ENCODE results near the gene TMOD1. TPM values are rescaled to one million over a fixed set of nuclear protein-coding genes. Genes with fewer than 3 reads are reported as not detected.

TMOD1 gene
- total RNA-seq, 2 donors from 2014 or later = 7.0 to 8.0 TPM

GRCh38 chr9:97475059-97475458 is 26.4 kb upstream of the TMOD1 start:
- H3K27me3 ChIP-seq (replicated peaks; ENCODE audit: insufficient read depth) = no peaks in the 10 kb centered on the region
- H3K4me1 ChIP-seq (replicated peaks) = no peaks in the 10 kb centered on the region
- no peak for TF ChIP-seq CTCF (IDR thresholded peaks at IDR 0.05)
- TF ChIP-seq POLR2AphosphoS5 (IDR thresholded peaks at IDR 0.05) = peak; percentile 8
- DNase-seq (ENCODE audit: low spot score) = no peak
- intact Hi-C loops (cut with DNase I) = no loop called here
- WGBS = 76% methylated on average over 2 of the region's 2 CpGs
- no peak overlapping the region for H3K4me3 ChIP-seq
- H3K9me3 ChIP-seq = no peaks in the 10 kb centered on the region
- no peak overlapping the region for H3K27ac ChIP-seq
- no peaks in the 10 kb centered on the region for H3K36me3 ChIP-seq

- Histone ChIP-seq H3K4me3 (no peak overlapping the region), H3K36me3 (no peaks in the 10 kb centered on the region), H3K27me3 (replicated peaks; ENCODE audit: insufficient read depth) (no peaks in the 10 kb centered on the region), H3K9me3 (no peaks in the 10 kb centered on the region), H3K27ac (no peak overlapping the region), H3K4me1 (replicated peaks) (no peaks in the 10 kb centered on the region)
- intact Hi-C loops (cut with DNase I) = no loop called here
- DNase-seq (ENCODE audit: low spot score) = no peak
- TF ChIP-seq CTCF (IDR thresholded peaks at IDR 0.05) = no peak
- TF ChIP-seq POLR2AphosphoS5 (IDR thresholded peaks at IDR 0.05) = peak; percentile 24
- 29% methylated on average over 3 of the region's 3 CpGs for WGBS
Observed at GRCh38 chr9:97478301-97478981, 23.0 kb upstream of the TMOD1 start.

GRCh38 chr9:97479496-97480159 is 21.8 kb upstream of the TMOD1 start:
- WGBS = 77% methylated on average over 5 of the region's 5 CpGs
- Histone ChIP-seq H3K36me3 (no peaks in the 10 kb centered on the region), H3K4me1 (replicated peaks) (no peaks in the 10 kb centered on the region), H3K4me3 (no peak overlapping the region), H3K27ac (no peak overlapping the region), H3K27me3 (replicated peaks; ENCODE audit: insufficient read depth) (no peaks in the 10 kb centered on the region), H3K9me3 (no peaks in the 10 kb centered on the region)
- no peak for TF ChIP-seq POLR2A (IDR thresholded peaks at IDR 0.05)
- no peak for TF ChIP-seq CTCF (IDR thresholded peaks at IDR 0.05)
- TF ChIP-seq POLR2AphosphoS5 (IDR thresholded peaks at IDR 0.05) = no peak
- intact Hi-C loops (cut with DNase I) = no loop called here
- no peak for DNase-seq (ENCODE audit: low spot score)

GRCh38 chr9:97480174-97480573 is 21.3 kb upstream of the TMOD1 start:
- intact Hi-C loops (cut with DNase I) = no loop called here
- no peak for TF ChIP-seq POLR2AphosphoS5 (IDR thresholded peaks at IDR 0.05)
- TF ChIP-seq CTCF (IDR thresholded peaks at IDR 0.05) = no peak
- WGBS = 48% methylated on average over 1 of the region's 1 CpG

GRCh38 chr9:97480749-97481148 is 20.7 kb upstream of the TMOD1 start:
- intact Hi-C loops (cut with DNase I) = no loop called here
- Histone ChIP-seq H3K27ac (no peak overlapping the region), H3K27me3 (replicated peaks; ENCODE audit: insufficient read depth) (no peaks in the 10 kb centered on the region), H3K4me1 (replicated peaks) (no peaks in the 10 kb centered on the region), H3K36me3 (no peaks in the 10 kb centered on the region), H3K9me3 (no peaks in the 10 kb centered on the region), H3K4me3 (no peak overlapping the region)
- TF ChIP-seq POLR2A (IDR thresholded peaks at IDR 0.05) (no peak), CTCF (IDR thresholded peaks at IDR 0.05) (no peak), POLR2AphosphoS5 (IDR thresholded peaks at IDR 0.05) (no peak)
- 100% methylated on average over 1 of the region's 1 CpG for WGBS
- DNase-seq (ENCODE audit: low spot score) = no peak

More at GRCh38 chr9:97480174-97480573, 21.3 kb upstream of the TMOD1 start:
- Histone ChIP-seq H3K4me3 (no peak overlapping the region), H3K9me3 (no peaks in the 10 kb centered on the region), H3K27me3 (replicated peaks; ENCODE audit: insufficient read depth) (no peaks in the 10 kb centered on the region), H3K27ac (no peak overlapping the region), H3K36me3 (no peaks in the 10 kb centered on the region), H3K4me1 (replicated peaks) (no peaks in the 10 kb centered on the region)
- no peak for DNase-seq (ENCODE audit: low spot score)
